Astrocyte of the cerebellum (primary cell): ENCODE results near the gene FGF7.
A peak's percentile ranks its signal among the peaks of the same experiment; 100 is the strongest.

Experiments used
- DNase-seq: peaks from one replicate; pipeline ENCODE4 v3.0.0-alpha.2; 2011; ENCODE audit warnings: low read depth
- H3K4me3 ChIP-seq: 2 replicates; pipeline ENCODE4 v1.5.1; 2011; ENCODE audit warnings: mild to moderate bottlenecking, low read depth, low read length, moderate library complexity
- in situ Hi-C: cut with HindIII; loops from 2 replicates; pipeline ENCODE4 v1.10.0; 2017; ENCODE audit warnings: low sequenced_read_pairs
- TF ChIP-seq, protein P1 (sequence below): IDR thresholded peaks from 2 replicates; pipeline ENCODE4 v1.5.1; 2012; ENCODE audit warnings: low read length, low read depth, moderate library complexity, mild to moderate bottlenecking; ENCODE audit errors: missing control alignments

The FGF7 gene

DNA sequence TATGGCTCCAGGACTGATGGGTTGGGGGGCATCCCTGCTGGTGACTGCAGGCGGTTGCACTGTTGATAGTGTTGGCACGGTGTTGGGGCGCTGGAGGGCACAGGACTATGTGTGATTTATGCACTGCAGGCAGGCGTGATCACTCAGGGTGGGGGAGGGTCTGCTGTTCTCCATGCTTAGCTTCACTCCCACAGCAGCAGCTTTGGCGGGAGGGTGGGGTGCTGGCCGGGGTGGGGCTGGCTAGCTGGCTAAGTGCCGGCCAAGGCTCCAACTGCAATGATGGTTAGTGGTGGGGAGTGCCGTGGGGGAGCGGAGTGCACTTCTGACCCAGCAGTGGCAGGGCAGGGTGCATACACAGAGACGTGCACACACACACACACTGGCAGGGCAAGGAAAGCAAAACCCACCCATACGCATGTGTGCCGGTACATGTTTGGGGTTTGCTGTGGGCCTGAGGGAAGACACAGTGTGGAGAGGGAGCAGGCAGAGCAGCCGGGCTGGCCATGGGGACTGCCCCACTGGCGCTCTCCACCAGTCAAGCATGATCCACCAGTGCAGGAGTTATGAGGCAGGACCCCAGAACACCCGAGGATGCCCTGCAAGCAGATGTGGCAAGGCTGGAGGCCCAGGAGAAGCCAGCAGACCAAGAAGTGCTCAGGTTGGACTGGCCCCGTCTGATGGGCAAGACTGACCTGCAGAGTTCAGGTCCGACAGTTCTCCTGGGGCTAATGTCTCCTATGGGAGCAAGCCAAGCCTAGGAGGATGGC, 16.5 kb upstream of the FGF7 start:
- in situ Hi-C loops = no loop called here
- no peak for DNase-seq
- TF ChIP-seq, protein P1, sequence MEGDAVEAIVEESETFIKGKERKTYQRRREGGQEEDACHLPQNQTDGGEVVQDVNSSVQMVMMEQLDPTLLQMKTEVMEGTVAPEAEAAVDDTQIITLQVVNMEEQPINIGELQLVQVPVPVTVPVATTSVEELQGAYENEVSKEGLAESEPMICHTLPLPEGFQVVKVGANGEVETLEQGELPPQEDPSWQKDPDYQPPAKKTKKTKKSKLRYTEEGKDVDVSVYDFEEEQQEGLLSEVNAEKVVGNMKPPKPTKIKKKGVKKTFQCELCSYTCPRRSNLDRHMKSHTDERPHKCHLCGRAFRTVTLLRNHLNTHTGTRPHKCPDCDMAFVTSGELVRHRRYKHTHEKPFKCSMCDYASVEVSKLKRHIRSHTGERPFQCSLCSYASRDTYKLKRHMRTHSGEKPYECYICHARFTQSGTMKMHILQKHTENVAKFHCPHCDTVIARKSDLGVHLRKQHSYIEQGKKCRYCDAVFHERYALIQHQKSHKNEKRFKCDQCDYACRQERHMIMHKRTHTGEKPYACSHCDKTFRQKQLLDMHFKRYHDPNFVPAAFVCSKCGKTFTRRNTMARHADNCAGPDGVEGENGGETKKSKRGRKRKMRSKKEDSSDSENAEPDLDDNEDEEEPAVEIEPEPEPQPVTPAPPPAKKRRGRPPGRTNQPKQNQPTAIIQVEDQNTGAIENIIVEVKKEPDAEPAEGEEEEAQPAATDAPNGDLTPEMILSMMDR = no peak
- no peak overlapping the region for H3K4me3 ChIP-seq

DNA sequence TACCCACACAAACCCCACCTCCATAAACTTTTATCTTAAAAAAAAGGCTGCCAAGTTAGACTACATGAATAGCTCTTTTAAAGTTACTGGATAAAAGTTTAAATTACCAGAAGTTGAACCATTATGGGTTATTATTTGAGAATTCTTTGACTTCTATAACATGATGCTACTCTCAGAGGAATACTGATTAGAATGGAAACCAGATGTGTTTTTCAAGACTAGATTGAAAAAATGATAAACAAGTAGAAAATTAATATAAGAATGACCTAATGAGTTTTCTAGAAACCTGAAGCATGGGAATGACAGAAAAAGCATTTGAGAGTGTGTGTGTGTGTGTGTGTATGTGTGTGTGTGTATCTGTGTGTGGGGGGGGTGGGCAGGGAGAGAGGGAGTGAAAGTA, 12.4 kb upstream of the FGF7 start:
- in situ Hi-C loops = no loop called here
- H3K4me3 ChIP-seq = no peak overlapping the region
- TF ChIP-seq, protein P1 = no peak
- no peak for DNase-seq

DNA sequence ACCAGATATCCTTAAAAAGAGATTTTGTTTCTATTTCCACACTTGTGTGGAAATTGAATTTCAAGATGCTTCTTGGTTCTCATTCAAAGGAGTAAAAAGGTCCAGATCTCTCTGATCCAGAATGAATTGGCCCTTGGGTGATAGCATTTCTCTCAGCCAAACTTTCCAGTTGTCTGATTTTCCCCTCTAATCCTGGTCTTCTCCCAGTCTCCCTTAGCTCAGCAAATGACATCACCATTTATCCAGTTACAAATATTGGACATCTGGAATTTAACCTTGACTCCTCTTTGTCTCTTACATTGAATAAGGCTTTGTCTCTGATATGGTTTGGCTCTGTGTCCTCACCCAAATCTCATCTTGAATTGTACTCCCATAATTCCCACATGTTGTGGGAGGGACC, 10.2 kb upstream of the FGF7 start:
- no peak for DNase-seq
- TF ChIP-seq, protein P1 = no peak
- H3K4me3 ChIP-seq = no peak overlapping the region
- in situ Hi-C loops = no loop called here

DNA sequence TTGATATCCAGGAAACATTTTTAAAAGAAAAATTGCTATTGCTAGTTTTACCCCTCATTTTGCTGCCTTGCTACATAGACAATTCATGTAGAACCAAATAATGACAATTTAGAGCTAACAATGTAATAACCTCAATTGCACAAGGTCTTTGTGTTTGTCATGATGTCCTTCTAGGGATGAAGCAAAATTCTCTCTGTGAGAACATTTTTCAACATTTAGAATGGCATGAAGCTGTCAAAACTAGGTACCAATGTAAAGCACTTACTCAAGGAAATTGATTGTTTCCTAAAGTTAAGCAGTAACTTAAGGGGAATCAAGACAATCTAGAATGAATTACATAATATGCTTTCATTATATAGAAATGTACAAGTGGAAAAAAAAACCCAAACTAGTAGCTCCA, 7.9 kb upstream of the FGF7 start:
- DNase-seq = no peak
- in situ Hi-C loops = no loop called here
- no peak overlapping the region for H3K4me3 ChIP-seq
- TF ChIP-seq, protein P1 = no peak

DNA sequence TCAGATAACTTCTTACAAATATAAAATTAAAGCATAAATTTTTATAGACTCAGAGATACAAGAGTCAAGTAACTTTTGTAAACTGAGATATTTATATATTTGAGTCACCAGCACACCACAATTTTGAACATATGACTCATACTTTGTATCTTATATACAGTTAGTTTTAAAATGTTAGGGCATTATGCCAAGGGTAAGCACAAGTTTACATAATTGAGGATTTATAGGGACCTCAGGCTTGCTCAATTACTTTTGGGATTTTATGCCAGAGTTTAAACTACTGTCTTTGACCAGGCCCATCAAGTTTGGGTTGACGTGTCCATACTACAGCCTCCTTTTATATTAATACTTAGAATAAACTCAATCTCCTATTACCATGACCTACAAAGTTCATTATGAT, 7.4 kb upstream of the FGF7 start:
- H3K4me3 ChIP-seq = no peak overlapping the region
- DNase-seq = peak; percentile 29
- TF ChIP-seq, protein P1 = no peak
- in situ Hi-C loops = no loop called here

DNA sequence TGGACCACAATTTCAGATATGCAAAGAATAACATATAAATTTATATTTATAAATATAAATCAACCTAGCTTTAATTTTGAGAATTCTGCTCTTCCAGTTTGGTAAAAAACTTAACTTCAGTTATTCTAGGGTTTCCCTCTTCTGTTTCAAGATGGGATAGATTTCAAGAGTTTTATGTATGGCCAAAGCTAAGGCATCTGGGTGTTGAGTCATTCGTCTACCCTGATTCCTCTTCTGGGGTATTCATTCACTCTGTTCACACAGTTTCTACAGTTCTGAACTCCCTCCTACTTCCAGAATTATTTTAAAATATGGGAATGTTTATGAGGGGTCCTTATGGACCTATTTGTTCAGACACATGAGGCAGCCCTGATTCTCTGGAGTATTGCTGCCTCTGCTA, 4.2 kb upstream of the FGF7 start:
- no peak for DNase-seq
- in situ Hi-C loops = no loop called here
- H3K4me3 ChIP-seq = no peak overlapping the region
- TF ChIP-seq, protein P1 = no peak
